Measurements from ENCODE around the gene PKIB.
"Not testable (repeated sequence)": the region's sequence is repeated elsewhere in the genome, so short reads cannot be mapped to it uniquely, and the experiment has no call there.

DNA sequence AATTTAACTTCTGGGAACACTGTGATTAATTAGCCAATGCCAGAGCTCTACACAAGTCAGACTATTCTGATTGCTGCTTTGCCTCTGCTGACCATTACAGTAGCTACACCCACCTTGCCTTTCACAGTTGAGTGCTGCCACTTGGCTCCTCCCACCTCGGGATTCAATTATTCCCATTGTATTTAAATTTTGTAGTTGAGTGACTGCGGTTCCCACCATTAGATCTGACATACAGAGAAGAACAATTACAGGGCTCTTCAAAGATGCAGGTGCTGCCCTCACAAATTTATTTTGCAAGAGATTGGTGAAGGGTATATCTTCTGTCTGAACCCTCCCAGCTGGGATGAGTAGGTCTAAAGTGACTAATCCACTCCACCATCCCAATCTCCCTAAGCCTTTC lies 11.9 kb upstream of the PKIB start:
- TF ChIP-seq, protein P1, sequence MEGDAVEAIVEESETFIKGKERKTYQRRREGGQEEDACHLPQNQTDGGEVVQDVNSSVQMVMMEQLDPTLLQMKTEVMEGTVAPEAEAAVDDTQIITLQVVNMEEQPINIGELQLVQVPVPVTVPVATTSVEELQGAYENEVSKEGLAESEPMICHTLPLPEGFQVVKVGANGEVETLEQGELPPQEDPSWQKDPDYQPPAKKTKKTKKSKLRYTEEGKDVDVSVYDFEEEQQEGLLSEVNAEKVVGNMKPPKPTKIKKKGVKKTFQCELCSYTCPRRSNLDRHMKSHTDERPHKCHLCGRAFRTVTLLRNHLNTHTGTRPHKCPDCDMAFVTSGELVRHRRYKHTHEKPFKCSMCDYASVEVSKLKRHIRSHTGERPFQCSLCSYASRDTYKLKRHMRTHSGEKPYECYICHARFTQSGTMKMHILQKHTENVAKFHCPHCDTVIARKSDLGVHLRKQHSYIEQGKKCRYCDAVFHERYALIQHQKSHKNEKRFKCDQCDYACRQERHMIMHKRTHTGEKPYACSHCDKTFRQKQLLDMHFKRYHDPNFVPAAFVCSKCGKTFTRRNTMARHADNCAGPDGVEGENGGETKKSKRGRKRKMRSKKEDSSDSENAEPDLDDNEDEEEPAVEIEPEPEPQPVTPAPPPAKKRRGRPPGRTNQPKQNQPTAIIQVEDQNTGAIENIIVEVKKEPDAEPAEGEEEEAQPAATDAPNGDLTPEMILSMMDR (IDR thresholded peaks at IDR 0.05) = not testable (repeated sequence)
- not testable (repeated sequence) for TF ChIP-seq JUNB (IDR thresholded peaks at IDR 0.05)

All from A549 (cell line).